ENCODE measurements around the gene BBLN. TPM values are rescaled to one million over a fixed set of nuclear protein-coding genes. Genes with fewer than 3 reads are reported as not detected.

BBLN gene
- total and polyA plus RNA-seq, 2 of the 4 experiments (the other 2 are of a cell fraction), result 25.1 to 103 TPM

- Histone ChIP-seq H2BK120ac (ENCODE audit: low read depth, low read length) (peak overlapping the region; percentile 64; the same call in 1 of the 2 replicates), H2BK5ac (ENCODE audit: low read depth, low read length, poor library complexity, severe bottlenecking) (peak overlapping the region; percentile 88), H2BK20ac (ENCODE audit: low read depth, low read length) (no peak overlapping the region), H2AK9ac (replicated peaks; ENCODE audit: low read depth, low read length, poor library complexity) (peak overlapping the region; percentile 88), H2AFZ (replicated peaks; ENCODE audit: low read length, poor library complexity) (peak overlapping the region; percentile 99), H3K27ac (ENCODE audit: insufficient read depth, low read length) (peak overlapping the region; percentile 92), H4K20me1 (ENCODE audit: insufficient read depth, low read length) (peaks cover 17% of the 10 kb centered on the region; the same call in 1 of the 2 replicates), H2AK5ac (ENCODE audit: low read depth, low read length) (peak overlapping the region; percentile 84), H3K14ac (replicated peaks; ENCODE audit: low read depth, low read length) (peak overlapping the region; percentile 96), H4K8ac (ENCODE audit: low read depth in 2 of 2, low read length in 2 of 2) (peak overlapping the region; percentile 56 to 86; a peak in 2 of 4 replicates), H3K4me3 (ENCODE audit: insufficient read depth, low read depth, low read length) (peak overlapping the region; percentile 96), H3K36me3 (ENCODE audit: control insufficient read depth, insufficient read depth, low read length) (peaks cover 1% of the 10 kb centered on the region; the same call in 1 of the 2 replicates), H3K4me1 (ENCODE audit: control insufficient read depth, insufficient read depth, low read length) (peaks cover 10% of the 10 kb centered on the region; the same call in 1 of the 2 replicates), H3K79me1 (ENCODE audit: low read depth in 1 of 2, low read length in 2 of 2) (peaks cover 9 to 39% of the 10 kb centered on the region in 2 experiments; a peak in 3 of 4 replicates), H4K5ac (ENCODE audit: low read depth, low read length) (no peak overlapping the region), H3K9me1 (ENCODE audit: insufficient read depth, low read length) (peaks cover 10% of the 10 kb centered on the region), H4K91ac (ENCODE audit: insufficient read depth, low read depth, low read length) (no peak overlapping the region), H3K27me3 (ENCODE audit: control insufficient read depth, insufficient read depth, low read length) (peaks cover 9% of the 10 kb centered on the region), H3K9me3 (ENCODE audit: control insufficient read depth, insufficient read depth, low read length) (no peaks in the 10 kb centered on the region; the same call in 1 of the 2 replicates), H3K56ac (ENCODE audit: extremely low read depth, insufficient read depth, low read length) (peak overlapping the region; percentile 63), H3K18ac (ENCODE audit: low read depth, low read length) (no peak overlapping the region; the same call in 1 of the 2 replicates), H3K4me2 (ENCODE audit: low read depth, low read length) (peak overlapping the region; percentile 94), H3K23ac (ENCODE audit: low read depth, low read length) (peak overlapping the region; percentile 33; the same call in 1 of the 2 replicates), H2BK15ac (ENCODE audit: low read depth, low read length) (no peak overlapping the region), H3K4ac (ENCODE audit: low read depth, low read length) (peak overlapping the region; percentile 93), H3K9ac (ENCODE audit: low read depth, low read length) (peak overlapping the region; percentile 94)
- intact Hi-C loops (cut with micrococcal nuclease), result no loop called here
- DNase-seq (no peak), ATAC-seq (ENCODE audit: low read depth) (no peak)
- in situ Hi-C loops (cut with MboI; ENCODE audit: low sequenced_read_pairs), result no loop called here
- ChIA-PET POLR2A (ENCODE audit: unreplicated experiment) (no interaction called here), CTCF (interaction anchor here (1.0 to 1.3 kb wide), 2 partner anchors 11 to 12 kb away, joined by 3 read pairs; no protein-coding TSS in a partner anchor)
- BruUV-seq (replicated peaks), result no TSS peak
- dilution Hi-C loops (cut with HindIII; ENCODE audit: low sequenced_read_pairs, unreplicated experiment), result no loop called here
- WGBS, 2 experiments (ENCODE audit: extremely low coverage in 2 of 2, insufficient read length in 1 of 2), result 84% methylated on average over 16 of the region's 29 CpGs; no CpG with 5 or more reads in 1 of the 2 experiments
- TF ChIP-seq USF2 (IDR thresholded peaks at IDR 0.05; ENCODE audit: low read depth, low read length) (no peak), BHLHE40 (IDR thresholded peaks at IDR 0.05; ENCODE audit: low read depth, low read length) (no peak), RCOR1 (IDR thresholded peaks at IDR 0.05; ENCODE audit: insufficient replicate concordance, low read length) (no peak), CEBPB (IDR thresholded peaks at IDR 0.05; ENCODE audit: low read depth, low read length) (no peak), FOS (IDR thresholded peaks at IDR 0.05; ENCODE audit: low read depth, low read length) (no peak), ELK1 (IDR thresholded peaks at IDR 0.05; ENCODE audit: borderline replicate concordance, low read depth, low read length) (no peak), SMC3 (IDR thresholded peaks at IDR 0.05; ENCODE audit: low read depth, low read length) (no peak), MXI1 (IDR thresholded peaks at IDR 0.05; ENCODE audit: borderline replicate concordance, low read depth, low read length) (no peak), RFX5 (IDR thresholded peaks at IDR 0.05; ENCODE audit: low read depth, low read length) (no peak), POLR2A (IDR thresholded peaks at IDR 0.05; ENCODE audit: low read depth, low read length) (no peak), CTCF (conservative IDR thresholded peaks at IDR 0.05; ENCODE audit: low read depth, low read length) (no peak), CHD1 (IDR thresholded peaks at IDR 0.05; ENCODE audit: low read depth, low read length) (no peak), RAD21 (IDR thresholded peaks at IDR 0.05; ENCODE audit: low read length) (no peak), MAZ (IDR thresholded peaks at IDR 0.05; ENCODE audit: borderline replicate concordance, low read depth, low read length) (no peak)
Measured at GRCh38 chr9:128128836-128129590, 31.1 kb upstream of the BBLN start.
